BLaER1 (cell line): Measurements from ENCODE around the gene FIGNL1.
A peak's percentile ranks its signal among the peaks of the same experiment; 100 is the strongest.

ENCODE experiments used
- H3K27ac ChIP-seq: shearing (Covaris generic); formaldehyde crosslinking; 2 replicates; pipeline ENCODE4 v1.8.1; 2022
- H3K27me3 ChIP-seq: shearing (Covaris generic); formaldehyde crosslinking; 2 replicates; pipeline ENCODE4 v1.8.1; 2022
- H3K36me3 ChIP-seq: shearing (Covaris generic); formaldehyde crosslinking; 2 replicates; pipeline ENCODE4 v1.8.1; 2022
- H3K4me1 ChIP-seq: shearing (Covaris generic); formaldehyde crosslinking; 2 replicates; pipeline ENCODE4 v1.8.1; 2022
- H3K4me2 ChIP-seq: shearing (Covaris generic); formaldehyde crosslinking; 2 replicates; pipeline ENCODE4 v1.8.1; 2022
- H3K4me3 ChIP-seq: shearing (Covaris generic); formaldehyde crosslinking; 2 replicates; pipeline ENCODE4 v1.8.1; 2022
- H3K9ac ChIP-seq: shearing (Covaris generic); formaldehyde crosslinking; 2 replicates; pipeline ENCODE4 v1.8.1; 2022
- H3K9me3 ChIP-seq: shearing (Covaris generic); formaldehyde crosslinking; 2 replicates; pipeline ENCODE4 v1.8.1; 2022
- H4K20me1 ChIP-seq: shearing (Covaris generic); formaldehyde crosslinking; 2 replicates; pipeline ENCODE4 v1.8.1; 2022
- Cebpa-rat ChIP-seq: shearing (Covaris generic); IDR thresholded peaks from 2 replicates; pipeline ENCODE4 v1.8.1; 2022

FIGNL1 gene

GRCh38 chr7:50400114-50400513 is 50.0 kb downstream of the FIGNL1 start:
- no peak overlapping the region for H3K4me2 ChIP-seq
- peaks cover 84% of the 10 kb centered on the region for H3K36me3 ChIP-seq
- H3K4me3 ChIP-seq: no peak overlapping the region
- H3K9me3 ChIP-seq: peaks cover 4% of the 10 kb centered on the region; the same call in 1 of the 2 replicates
- no peak overlapping the region for H3K9ac ChIP-seq
- no peaks in the 10 kb centered on the region for H3K27me3 ChIP-seq
- H4K20me1 ChIP-seq: peaks cover 47% of the 10 kb centered on the region
- peaks cover 43% of the 10 kb centered on the region for H3K4me1 ChIP-seq
- no peak for TF ChIP-seq Cebpa-rat
- H3K27ac ChIP-seq: no peak overlapping the region

GRCh38 chr7:50399635-50400034 is 50.5 kb downstream of the FIGNL1 start:
- peaks cover 43% of the 10 kb centered on the region for H3K4me1 ChIP-seq
- TF ChIP-seq Cebpa-rat: no peak
- no peak overlapping the region for H3K27ac ChIP-seq
- no peak overlapping the region for H3K9ac ChIP-seq
- H3K36me3 ChIP-seq: peaks cover 85% of the 10 kb centered on the region
- peaks cover 4% of the 10 kb centered on the region; the same call in 1 of the 2 replicates for H3K9me3 ChIP-seq
- peaks cover 46% of the 10 kb centered on the region for H4K20me1 ChIP-seq
- no peak overlapping the region for H3K4me2 ChIP-seq
- no peaks in the 10 kb centered on the region for H3K27me3 ChIP-seq
- H3K4me3 ChIP-seq: no peak overlapping the region

GRCh38 chr7:50399206-50399605 is 50.9 kb downstream of the FIGNL1 start:
- H3K36me3 ChIP-seq: peaks cover 86% of the 10 kb centered on the region
- peaks cover 43% of the 10 kb centered on the region for H3K4me1 ChIP-seq
- no peak overlapping the region for H3K4me3 ChIP-seq
- no peak overlapping the region for H3K4me2 ChIP-seq
- no peaks in the 10 kb centered on the region for H3K27me3 ChIP-seq
- no peak overlapping the region for H3K27ac ChIP-seq
- peaks cover 4% of the 10 kb centered on the region; the same call in 1 of the 2 replicates for H3K9me3 ChIP-seq
- TF ChIP-seq Cebpa-rat: no peak
- no peak overlapping the region for H3K9ac ChIP-seq
- H4K20me1 ChIP-seq: peaks cover 42% of the 10 kb centered on the region

GRCh38 chr7:50397971-50398324 is 52.2 kb downstream of the FIGNL1 start:
- Histone ChIP-seq H3K36me3 (peaks cover 88% of the 10 kb centered on the region), H3K4me1 (peaks cover 53% of the 10 kb centered on the region), H3K27ac (peak overlapping the region; percentile 49), H3K4me3 (no peak overlapping the region), H3K4me2 (no peak overlapping the region), H4K20me1 (peaks cover 38% of the 10 kb centered on the region), H3K9ac (no peak overlapping the region), H3K27me3 (no peaks in the 10 kb centered on the region), H3K9me3 (peaks cover 4% of the 10 kb centered on the region; the same call in 1 of the 2 replicates)
- TF ChIP-seq Cebpa-rat: no peak

GRCh38 chr7:50397320-50397970 is 52.7 kb downstream of the FIGNL1 start:
- Histone ChIP-seq H3K27ac (0 out of 2 replicates have a peak overlapping the region, but pooled peaks have one; percentile 49), H3K9ac (no peak overlapping the region), H3K27me3 (no peaks in the 10 kb centered on the region), H3K4me2 (peak overlapping the region; percentile 73), H3K4me3 (no peak overlapping the region), H4K20me1 (peaks cover 37% of the 10 kb centered on the region), H3K9me3 (peaks cover 4% of the 10 kb centered on the region; the same call in 1 of the 2 replicates), H3K4me1 (peaks cover 58% of the 10 kb centered on the region), H3K36me3 (peaks cover 88% of the 10 kb centered on the region)
- no peak for TF ChIP-seq Cebpa-rat

GRCh38 chr7:50396856-50397255 is 53.3 kb downstream of the FIGNL1 start:
- Histone ChIP-seq H3K9ac (peak overlapping the region; percentile 40; the same call in 1 of the 2 replicates), H3K4me1 (peaks cover 64% of the 10 kb centered on the region), H3K27ac (peak overlapping the region; percentile 63), H3K4me2 (peak overlapping the region; percentile 73), H3K36me3 (peaks cover 88% of the 10 kb centered on the region), H3K27me3 (no peaks in the 10 kb centered on the region), H3K9me3 (peaks cover 4% of the 10 kb centered on the region; the same call in 1 of the 2 replicates), H4K20me1 (peaks cover 31% of the 10 kb centered on the region), H3K4me3 (peak overlapping the region; percentile 32; the same call in 1 of the 2 replicates)
- TF ChIP-seq Cebpa-rat: no peak

- Histone ChIP-seq H3K4me1 (peaks cover 89% of the 10 kb centered on the region), H3K36me3 (peaks cover 88% of the 10 kb centered on the region), H3K9me3 (peaks cover 4% of the 10 kb centered on the region; the same call in 1 of the 2 replicates), H3K27me3 (no peaks in the 10 kb centered on the region), H3K27ac (0 out of 2 replicates have a peak overlapping the region, but pooled peaks have one; percentile 12), H3K4me2 (peak overlapping the region; percentile 91), H4K20me1 (peaks cover 20% of the 10 kb centered on the region), H3K4me3 (peak overlapping the region; percentile 22; the same call in 1 of the 2 replicates), H3K9ac (no peak overlapping the region)
- no peak for TF ChIP-seq Cebpa-rat
Observed at GRCh38 chr7:50394315-50394714, 55.8 kb downstream of the FIGNL1 start.
